B cell (primary cell): ENCODE measurements around the gene TSPAN5.

Experiments used
- EZH2 ChIP-seq: IDR thresholded peaks from 2 replicates; pipeline ENCODE4 v1.6.1; 2012; ENCODE audit warnings: borderline replicate concordance, low read depth, mild to moderate bottlenecking, moderate library complexity, low read length; ENCODE audit not compliant: insufficient read depth, poor library complexity, severe bottlenecking
- TF ChIP-seq, protein P1 (sequence below): fragments of 200-600 bp; IDR thresholded peaks from one replicate; pipeline ENCODE4 v1.8.0; 2022; ENCODE audit warnings: antibody characterized with exemption, mild to moderate bottlenecking

DNA sequence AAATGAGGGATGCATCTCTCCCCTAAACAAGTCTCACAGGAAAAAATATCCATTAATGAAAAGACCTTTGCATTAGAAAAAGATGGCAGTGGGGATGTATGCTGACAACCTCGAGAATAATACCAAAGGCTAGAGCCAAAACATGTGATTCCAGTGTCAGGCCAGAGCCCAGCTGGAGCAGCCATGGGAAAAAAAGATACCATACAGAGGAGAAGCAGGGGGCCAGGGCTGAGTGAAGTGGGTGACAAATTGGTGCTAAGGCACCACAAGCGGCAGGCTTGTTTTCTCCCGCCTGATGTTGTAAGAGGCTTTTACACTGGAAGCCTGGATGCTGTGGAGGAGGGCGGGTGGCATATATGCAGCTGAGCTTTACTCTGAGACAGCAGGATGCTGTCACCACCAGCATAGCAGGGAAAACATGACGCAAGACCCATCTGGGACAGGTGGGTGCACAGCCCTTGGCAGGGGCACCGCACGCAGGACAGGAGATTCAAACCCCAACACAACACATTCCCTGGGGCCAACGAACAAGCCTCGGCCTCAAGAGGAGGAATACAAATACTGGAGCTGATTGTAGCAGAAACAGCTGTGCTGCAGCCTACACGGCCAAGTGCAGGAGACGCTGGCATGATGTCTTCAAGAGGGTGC, 91.9 kb downstream of the TSPAN5 start:
- TF ChIP-seq, protein P1, sequence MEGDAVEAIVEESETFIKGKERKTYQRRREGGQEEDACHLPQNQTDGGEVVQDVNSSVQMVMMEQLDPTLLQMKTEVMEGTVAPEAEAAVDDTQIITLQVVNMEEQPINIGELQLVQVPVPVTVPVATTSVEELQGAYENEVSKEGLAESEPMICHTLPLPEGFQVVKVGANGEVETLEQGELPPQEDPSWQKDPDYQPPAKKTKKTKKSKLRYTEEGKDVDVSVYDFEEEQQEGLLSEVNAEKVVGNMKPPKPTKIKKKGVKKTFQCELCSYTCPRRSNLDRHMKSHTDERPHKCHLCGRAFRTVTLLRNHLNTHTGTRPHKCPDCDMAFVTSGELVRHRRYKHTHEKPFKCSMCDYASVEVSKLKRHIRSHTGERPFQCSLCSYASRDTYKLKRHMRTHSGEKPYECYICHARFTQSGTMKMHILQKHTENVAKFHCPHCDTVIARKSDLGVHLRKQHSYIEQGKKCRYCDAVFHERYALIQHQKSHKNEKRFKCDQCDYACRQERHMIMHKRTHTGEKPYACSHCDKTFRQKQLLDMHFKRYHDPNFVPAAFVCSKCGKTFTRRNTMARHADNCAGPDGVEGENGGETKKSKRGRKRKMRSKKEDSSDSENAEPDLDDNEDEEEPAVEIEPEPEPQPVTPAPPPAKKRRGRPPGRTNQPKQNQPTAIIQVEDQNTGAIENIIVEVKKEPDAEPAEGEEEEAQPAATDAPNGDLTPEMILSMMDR, result no peak
- no peak for TF ChIP-seq EZH2
